ENCODE measurements around the gene IL15RA.

The IL15RA gene

GRCh38 chr10:6011558-6011957 lies 34.2 kb upstream of the IL15RA start:
- Histone ChIP-seq H3K27me3 (ENCODE audit: control insufficient read depth, insufficient read depth, low read length) (no peaks in the 10 kb centered on the region), H3K36me3 (ENCODE audit: control insufficient read depth, insufficient read depth, low read length) (no peaks in the 10 kb centered on the region), H3K79me2 (no peaks in the 10 kb centered on the region), H3K9ac (no peak overlapping the region), H2AFZ (no peak overlapping the region), H3K9me3 (ENCODE audit: control insufficient read depth, low read length) (no peaks in the 10 kb centered on the region), H3K4me1 (no peaks in the 10 kb centered on the region), H3K27ac (no peak overlapping the region), H3K4me2 (ENCODE audit: low read length) (no peak overlapping the region), H3K4me3 (ENCODE audit: low read depth, low read length) (no peak overlapping the region)
- TF ChIP-seq CTCF (IDR thresholded peaks at IDR 0.05), result no peak

- H3K9me3 ChIP-seq (ENCODE audit: control insufficient read depth, low read length), result no peaks in the 10 kb centered on the region
Measured at GRCh38 chr10:6010569-6010968, 33.2 kb upstream of the IL15RA start.

GRCh38 chr10:6009961-6010360 lies 32.6 kb upstream of the IL15RA start:
- Histone ChIP-seq H3K4me1 (no peaks in the 10 kb centered on the region), H3K9me3 (ENCODE audit: control insufficient read depth, low read length) (no peaks in the 10 kb centered on the region), H3K4me2 (ENCODE audit: low read length) (no peak overlapping the region), H3K27me3 (ENCODE audit: control insufficient read depth, insufficient read depth, low read length) (no peaks in the 10 kb centered on the region), H3K36me3 (ENCODE audit: control insufficient read depth, insufficient read depth, low read length) (no peaks in the 10 kb centered on the region), H3K27ac (no peak overlapping the region), H3K79me2 (no peaks in the 10 kb centered on the region), H3K9ac (no peak overlapping the region), H3K4me3 (ENCODE audit: low read depth, low read length) (no peak overlapping the region), H2AFZ (no peak overlapping the region)
- no peak for TF ChIP-seq CTCF (IDR thresholded peaks at IDR 0.05)

More at GRCh38 chr10:6010569-6010968, 33.2 kb upstream of the IL15RA start:
- Histone ChIP-seq H3K79me2 (no peaks in the 10 kb centered on the region), H2AFZ (no peak overlapping the region), H3K27me3 (ENCODE audit: control insufficient read depth, insufficient read depth, low read length) (no peaks in the 10 kb centered on the region), H3K27ac (no peak overlapping the region), H3K4me2 (ENCODE audit: low read length) (no peak overlapping the region), H3K4me1 (no peaks in the 10 kb centered on the region), H3K36me3 (ENCODE audit: control insufficient read depth, insufficient read depth, low read length) (no peaks in the 10 kb centered on the region), H3K9ac (no peak overlapping the region), H3K4me3 (ENCODE audit: low read depth, low read length) (no peak overlapping the region)
- TF ChIP-seq CTCF (IDR thresholded peaks at IDR 0.05), result no peak

GRCh38 chr10:6009150-6009549 lies 31.8 kb upstream of the IL15RA start:
- no peak overlapping the region for H3K27ac ChIP-seq
- TF ChIP-seq CTCF (IDR thresholded peaks at IDR 0.05), result no peak
- no peaks in the 10 kb centered on the region for H3K27me3 ChIP-seq (ENCODE audit: control insufficient read depth, insufficient read depth, low read length)
- no peak overlapping the region for H3K4me3 ChIP-seq (ENCODE audit: low read depth, low read length)
- H3K9me3 ChIP-seq (ENCODE audit: control insufficient read depth, low read length), result no peaks in the 10 kb centered on the region
- no peaks in the 10 kb centered on the region for H3K79me2 ChIP-seq
- H3K4me2 ChIP-seq (ENCODE audit: low read length), result no peak overlapping the region
- H3K36me3 ChIP-seq (ENCODE audit: control insufficient read depth, insufficient read depth, low read length), result no peaks in the 10 kb centered on the region
- no peak overlapping the region for H3K9ac ChIP-seq
- no peak overlapping the region for H2AFZ ChIP-seq
- H3K4me1 ChIP-seq, result no peaks in the 10 kb centered on the region

- H3K4me1 ChIP-seq, result no peaks in the 10 kb centered on the region
- H3K9me3 ChIP-seq (ENCODE audit: control insufficient read depth, low read length), result no peaks in the 10 kb centered on the region
- no peaks in the 10 kb centered on the region for H3K36me3 ChIP-seq (ENCODE audit: control insufficient read depth, insufficient read depth, low read length)
- no peak overlapping the region for H3K27ac ChIP-seq
- no peak overlapping the region for H3K4me3 ChIP-seq (ENCODE audit: low read depth, low read length)
- H2AFZ ChIP-seq, result no peak overlapping the region
- H3K79me2 ChIP-seq, result no peaks in the 10 kb centered on the region
- H3K27me3 ChIP-seq (ENCODE audit: control insufficient read depth, insufficient read depth, low read length), result no peaks in the 10 kb centered on the region
- TF ChIP-seq CTCF (IDR thresholded peaks at IDR 0.05), result no peak
- no peak overlapping the region for H3K4me2 ChIP-seq (ENCODE audit: low read length)
- no peak overlapping the region for H3K9ac ChIP-seq
Measured at GRCh38 chr10:6008497-6009142, 31.3 kb upstream of the IL15RA start.
